ENCODE data around the gene SPPL2C.

Gene SPPL2C

DNA sequence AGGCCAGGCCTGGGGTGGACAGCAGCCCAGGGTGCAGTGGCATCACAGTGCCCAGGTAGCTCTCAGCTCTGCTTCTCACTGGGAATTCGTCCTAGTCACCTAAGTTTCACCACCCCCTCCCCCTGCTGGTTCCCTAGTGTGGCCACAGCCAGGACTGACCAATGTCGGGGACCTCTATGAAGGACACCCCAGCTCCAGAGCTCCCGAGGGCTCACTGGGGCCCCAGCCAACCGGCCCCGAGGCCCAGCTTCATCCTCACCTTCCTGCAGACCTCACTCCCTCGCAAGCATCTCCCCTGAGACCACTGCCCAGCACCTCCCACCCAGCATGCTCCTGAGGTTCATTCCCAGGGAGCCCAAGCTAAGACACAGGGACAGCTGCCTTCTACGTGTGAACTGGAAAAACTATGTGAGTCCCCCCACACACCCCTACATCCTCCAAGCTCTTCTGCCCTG lies 4.9 kb downstream of the SPPL2C start:
- no peak overlapping the region for H3K4me3 ChIP-seq (ENCODE audit: low read depth, low read length)
- DNase-seq (ENCODE audit: low read depth), result no peak
- TF ChIP-seq, protein P1, sequence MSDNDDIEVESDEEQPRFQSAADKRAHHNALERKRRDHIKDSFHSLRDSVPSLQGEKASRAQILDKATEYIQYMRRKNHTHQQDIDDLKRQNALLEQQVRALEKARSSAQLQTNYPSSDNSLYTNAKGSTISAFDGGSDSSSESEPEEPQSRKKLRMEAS (IDR thresholded peaks at IDR 0.05; ENCODE audit: low read depth, low read length), result no peak
- TF ChIP-seq MYC (IDR thresholded peaks at IDR 0.05; ENCODE audit: low read depth, low read length) (no peak), POLR2A (IDR thresholded peaks at IDR 0.05; ENCODE audit: extremely low read depth, insufficient read length) (no peak)
- TF ChIP-seq, protein P2, sequence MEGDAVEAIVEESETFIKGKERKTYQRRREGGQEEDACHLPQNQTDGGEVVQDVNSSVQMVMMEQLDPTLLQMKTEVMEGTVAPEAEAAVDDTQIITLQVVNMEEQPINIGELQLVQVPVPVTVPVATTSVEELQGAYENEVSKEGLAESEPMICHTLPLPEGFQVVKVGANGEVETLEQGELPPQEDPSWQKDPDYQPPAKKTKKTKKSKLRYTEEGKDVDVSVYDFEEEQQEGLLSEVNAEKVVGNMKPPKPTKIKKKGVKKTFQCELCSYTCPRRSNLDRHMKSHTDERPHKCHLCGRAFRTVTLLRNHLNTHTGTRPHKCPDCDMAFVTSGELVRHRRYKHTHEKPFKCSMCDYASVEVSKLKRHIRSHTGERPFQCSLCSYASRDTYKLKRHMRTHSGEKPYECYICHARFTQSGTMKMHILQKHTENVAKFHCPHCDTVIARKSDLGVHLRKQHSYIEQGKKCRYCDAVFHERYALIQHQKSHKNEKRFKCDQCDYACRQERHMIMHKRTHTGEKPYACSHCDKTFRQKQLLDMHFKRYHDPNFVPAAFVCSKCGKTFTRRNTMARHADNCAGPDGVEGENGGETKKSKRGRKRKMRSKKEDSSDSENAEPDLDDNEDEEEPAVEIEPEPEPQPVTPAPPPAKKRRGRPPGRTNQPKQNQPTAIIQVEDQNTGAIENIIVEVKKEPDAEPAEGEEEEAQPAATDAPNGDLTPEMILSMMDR (IDR thresholded peaks at IDR 0.05; ENCODE audit: low read depth, low read length), result no peak

DNA sequence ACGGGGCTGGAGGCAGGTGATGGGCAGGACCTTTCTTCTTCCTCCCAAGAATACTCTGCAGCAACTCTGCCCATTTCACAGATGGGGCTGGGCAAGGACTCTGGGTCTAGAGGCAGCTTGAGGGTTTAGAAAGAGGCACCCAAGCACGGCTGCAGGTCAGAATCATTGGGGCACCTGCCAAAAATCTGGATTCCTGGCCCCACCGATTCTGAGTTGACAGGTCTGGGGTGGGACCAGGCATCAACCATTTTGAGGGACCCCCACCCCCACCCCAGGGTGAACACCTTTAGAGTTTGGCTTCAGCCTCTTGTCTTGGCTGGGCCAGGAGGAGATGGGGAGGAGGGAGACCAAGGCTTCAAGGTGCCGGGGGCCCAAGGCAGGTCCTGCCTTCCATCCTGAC lies 5.3 kb downstream of the SPPL2C start:
- DNase-seq (ENCODE audit: low read depth), result no peak
- TF ChIP-seq, protein P2 (IDR thresholded peaks at IDR 0.05; ENCODE audit: low read depth, low read length), result no peak
- no peak for TF ChIP-seq MYC (IDR thresholded peaks at IDR 0.05; ENCODE audit: low read depth, low read length)
- TF ChIP-seq POLR2A (IDR thresholded peaks at IDR 0.05; ENCODE audit: extremely low read depth, insufficient read length), result no peak
- TF ChIP-seq, protein P1 (IDR thresholded peaks at IDR 0.05; ENCODE audit: low read depth, low read length), result no peak
- H3K4me3 ChIP-seq (ENCODE audit: low read depth, low read length), result no peak overlapping the region

DNA sequence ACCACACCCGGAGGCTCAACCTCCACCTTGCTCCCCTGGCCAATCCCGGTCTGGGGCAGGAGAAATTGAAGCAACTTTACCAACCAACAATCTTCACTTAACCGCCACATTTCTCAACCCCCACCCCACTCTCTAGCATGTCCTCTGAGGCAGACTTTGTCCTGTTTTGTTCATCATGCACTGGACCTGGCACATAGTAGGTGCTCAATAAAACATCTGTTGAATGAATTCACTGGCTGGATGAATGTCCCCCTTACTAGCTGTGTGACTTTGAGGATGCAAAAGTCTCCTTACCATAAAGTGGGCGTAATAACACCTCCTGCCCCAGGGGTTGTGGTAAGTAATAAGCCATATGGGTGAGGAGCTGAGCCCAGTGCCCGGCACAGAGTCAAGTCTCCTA lies 5.8 kb downstream of the SPPL2C start:
- no peak for TF ChIP-seq MYC (IDR thresholded peaks at IDR 0.05; ENCODE audit: low read depth, low read length)
- TF ChIP-seq, protein P1 (IDR thresholded peaks at IDR 0.05; ENCODE audit: low read depth, low read length), result no peak
- no peak for TF ChIP-seq POLR2A (IDR thresholded peaks at IDR 0.05; ENCODE audit: extremely low read depth, insufficient read length)
- TF ChIP-seq, protein P2 (IDR thresholded peaks at IDR 0.05; ENCODE audit: low read depth, low read length), result no peak
- DNase-seq (ENCODE audit: low read depth), result no peak

DNA sequence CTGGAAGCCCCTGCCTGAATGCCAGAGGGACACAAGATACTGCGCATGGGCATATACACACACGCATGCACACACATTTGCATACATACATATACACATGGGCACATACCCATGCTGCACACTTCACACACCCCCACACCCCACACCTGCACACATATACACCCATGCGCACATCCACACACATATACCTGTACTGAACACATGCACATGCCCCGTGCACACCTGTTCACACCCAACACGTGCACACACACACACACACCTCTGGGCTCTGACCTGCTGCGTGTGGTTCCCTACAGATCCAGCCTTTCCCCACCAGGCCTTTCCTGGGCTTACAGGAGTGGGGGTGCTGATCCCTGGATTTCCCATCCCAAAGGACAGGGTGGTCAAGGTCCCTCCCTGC lies 6.3 kb downstream of the SPPL2C start:
- DNase-seq (ENCODE audit: low read depth), result no peak
- TF ChIP-seq MYC (IDR thresholded peaks at IDR 0.05; ENCODE audit: low read depth, low read length), result no peak
- H3K4me3 ChIP-seq (ENCODE audit: low read depth, low read length), result no peak overlapping the region

More for the DNA sequence above, 5.8 kb downstream of the SPPL2C start:
- H3K4me3 ChIP-seq (ENCODE audit: low read depth, low read length), result no peak overlapping the region

DNA sequence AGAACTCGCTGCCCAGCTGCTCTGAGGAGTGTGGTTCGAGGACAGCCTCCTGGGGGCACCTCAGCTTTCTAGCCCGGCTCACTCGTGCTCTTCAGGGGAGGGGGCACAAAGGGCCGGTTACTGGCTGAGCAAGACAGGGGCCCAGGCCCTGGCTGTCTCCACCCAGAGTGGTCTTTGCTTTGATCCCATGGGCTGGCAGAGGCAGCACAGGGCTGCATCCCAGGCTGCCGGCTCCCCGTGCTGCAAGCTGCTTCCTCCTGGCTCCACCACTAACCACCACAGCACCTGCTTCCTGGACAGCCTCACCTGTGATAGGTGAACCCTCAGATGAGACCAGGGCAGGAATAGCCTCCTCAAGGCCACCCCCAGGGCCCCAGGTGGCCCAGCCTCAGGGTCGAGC lies 6.8 kb downstream of the SPPL2C start:
- no peak overlapping the region for H3K4me3 ChIP-seq (ENCODE audit: low read depth, low read length)
- TF ChIP-seq, protein P1 (IDR thresholded peaks at IDR 0.05; ENCODE audit: low read depth, low read length), result no peak
- no peak for TF ChIP-seq POLR2A (IDR thresholded peaks at IDR 0.05; ENCODE audit: extremely low read depth, insufficient read length)
- TF ChIP-seq, protein P2 (IDR thresholded peaks at IDR 0.05; ENCODE audit: low read depth, low read length), result no peak
- TF ChIP-seq MYC (IDR thresholded peaks at IDR 0.05; ENCODE audit: low read depth, low read length), result no peak
- no peak for DNase-seq (ENCODE audit: low read depth)

DNA sequence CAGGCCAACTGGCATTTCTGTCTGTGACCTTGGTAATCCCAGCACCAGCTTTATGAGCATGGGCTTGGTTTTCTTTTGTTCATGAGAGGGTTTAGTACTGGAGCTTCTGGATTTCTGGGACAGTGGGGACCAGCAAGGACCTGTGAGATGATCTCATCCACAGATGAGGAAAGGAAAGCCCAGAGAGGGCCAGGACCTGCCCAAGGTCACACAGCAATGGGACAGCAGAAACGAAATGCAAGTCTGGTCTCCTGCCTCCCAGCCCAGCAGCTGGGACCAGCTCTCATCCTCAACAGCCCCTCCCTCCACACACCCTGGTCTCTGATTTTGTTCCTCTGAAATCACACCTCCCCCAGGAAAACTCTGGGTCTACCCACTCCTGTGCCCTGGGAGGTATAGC lies 7.2 kb downstream of the SPPL2C start:
- no peak for DNase-seq (ENCODE audit: low read depth)
- no peak overlapping the region for H3K4me3 ChIP-seq (ENCODE audit: low read depth, low read length)
- TF ChIP-seq, protein P1 (IDR thresholded peaks at IDR 0.05; ENCODE audit: low read depth, low read length), result no peak
- TF ChIP-seq MYC (IDR thresholded peaks at IDR 0.05; ENCODE audit: low read depth, low read length), result no peak
- TF ChIP-seq POLR2A (IDR thresholded peaks at IDR 0.05; ENCODE audit: extremely low read depth, insufficient read length), result no peak
- TF ChIP-seq, protein P2 (IDR thresholded peaks at IDR 0.05; ENCODE audit: low read depth, low read length), result no peak
